Caco-2 (cell line): ENCODE results near the gene CLPTM1L. TPM values are rescaled to one million over a fixed set of nuclear protein-coding genes. Genes with fewer than 3 reads are reported as not detected.

ENCODE experiments used
- BruUV-seq: library from RNA; stranded (reverse); fragments of 400-500 nt; replicated peaks from 2 replicates; lab custom pipeline; 2021; lab: Mats Ljungman, UMichigan
- CTCF ChIA-PET: fragments of 300-600 bp; sonication (Branson Sonifier 250); formaldehyde crosslinking; loops from one replicate; lab custom pipeline; 2022; ENCODE audit warnings: antibody characterized with exemption; lab: Charles Lee
- POLR2A ChIA-PET: fragments of 300-600 bp; sonication (Branson Sonifier 250); formaldehyde crosslinking; loops from one replicate; lab custom pipeline; 2022; ENCODE audit warnings: antibody characterized with exemption; lab: Charles Lee
- DNase-seq, 2 experiments: peaks; one replicate each; pipeline versions ENCODE4 v3.0.0 to v3.0.0-alpha.2; 2020 to 2022
- H3K27me3 ChIP-seq: replicated peaks from 2 replicates; pipeline ENCODE4 v1.6.0; 2011; ENCODE audit warnings: low read length; ENCODE audit not compliant: control insufficient read depth, insufficient read depth
- H3K36me3 ChIP-seq: 2 replicates; pipeline ENCODE4 v1.5.1; 2011; ENCODE audit warnings: low read length; ENCODE audit not compliant: control insufficient read depth, insufficient read depth
- H3K4me1 ChIP-seq: fragments of 250-450 bp; sonication (Bioruptor Pico); 2 replicates; pipeline ENCODE4 v1.5.1; 2020; ENCODE audit warnings: mild to moderate bottlenecking
- H3K4me3 ChIP-seq: 2 replicates; pipeline ENCODE4 v1.5.1; 2011; ENCODE audit warnings: low read depth, mild to moderate bottlenecking, control low read depth, low read length
- H3K9me3 ChIP-seq: fragments of 250-450 bp; sonication (Bioruptor Pico); 2 replicates; pipeline ENCODE4 v1.5.1; 2020; ENCODE audit warnings: mild to moderate bottlenecking, moderate library complexity
- H3K27ac Mint-ChIP-seq: one replicate; pipeline ENCODE4 v1.8.0; 2022; ENCODE audit warnings: mixed read lengths; ENCODE audit not compliant: unreplicated experiment
- H3K27me3 Mint-ChIP-seq: one replicate; pipeline ENCODE4 v1.8.0; 2022; ENCODE audit warnings: mixed read lengths; ENCODE audit not compliant: insufficient read depth, unreplicated experiment
- H3K36me3 Mint-ChIP-seq: one replicate; pipeline ENCODE4 v1.8.0; 2022; ENCODE audit warnings: mild to moderate bottlenecking, mixed read lengths; ENCODE audit not compliant: insufficient read depth, unreplicated experiment
- H3K4me1 Mint-ChIP-seq: one replicate; pipeline ENCODE4 v1.8.0; 2022; ENCODE audit warnings: low read depth, mixed read lengths; ENCODE audit not compliant: unreplicated experiment
- H3K4me3 Mint-ChIP-seq: one replicate; pipeline ENCODE4 v1.8.0; 2022; ENCODE audit warnings: mild to moderate bottlenecking, moderate library complexity, mixed read lengths; ENCODE audit not compliant: unreplicated experiment
- H3K9me3 Mint-ChIP-seq: one replicate; pipeline ENCODE4 v1.8.0; 2022; ENCODE audit warnings: mixed read lengths; ENCODE audit not compliant: unreplicated experiment
- CTCF ChIP-seq, 2 experiments: fragments of 200-600 bp in 1 of 2; IDR thresholded peaks; 1 replicate in 1 of 2; 2 replicates in 1 of 2; pipeline versions ENCODE4 v1.5.1 to v1.8.0; 2011 to 2022; ENCODE audit warnings: antibody characterized with exemption in 1 of 2, control low read depth in 1 of 2, inconsistent platforms in 1 of 2, low read depth in 1 of 2, low read length in 1 of 2, mild to moderate bottlenecking in 1 of 2, moderate library complexity in 1 of 2; ENCODE audit not compliant: insufficient read depth in 1 of 2, severe bottlenecking in 1 of 2, unreplicated experiment in 1 of 2
- intact Hi-C: fragments of 100-400 bp; cut with micrococcal nuclease; formaldehyde crosslinking; loops from one replicate; pipeline ENCODE4 v1.10.0; 2022; ENCODE audit not compliant: unreplicated experiment
- total RNA-seq: library from RNA; stranded (reverse); gene quantifications from 2 replicates; pipeline ENCODE4 v1.2.3, GENCODE V29; 2022

The CLPTM1L gene
- total RNA-seq, 1 experiment from 2014 or later = 114 TPM

GRCh38 chr5:1300581-1301083 is 44.3 kb downstream of the CLPTM1L start:
- Histone ChIP-seq H3K4me1 (no peaks in the 10 kb centered on the region), H3K9me3 (peaks cover 6% of the 10 kb centered on the region; the same call in 1 of the 2 replicates), H3K27me3 (no peaks in the 10 kb centered on the region), H3K36me3 (no peaks in the 10 kb centered on the region), H3K4me3 (no peak overlapping the region)
- TF ChIP-seq CTCF (IDR thresholded peaks at IDR 0.05; ENCODE audit: insufficient read depth in 1 of 2, low read depth in 1 of 2, low read length in 1 of 2, severe bottlenecking in 1 of 2, unreplicated experiment in 1 of 2) = no peak
- H3K4me3 Mint-ChIP-seq = no peak overlapping the region
- H3K27me3 Mint-ChIP-seq = no peaks in the 10 kb centered on the region
- ChIA-PET POLR2A (no interaction called here), CTCF (no interaction called here)
- BruUV-seq = no TSS peak
- H3K36me3 Mint-ChIP-seq = no peaks in the 10 kb centered on the region
- no peaks in the 10 kb centered on the region for H3K9me3 Mint-ChIP-seq
- H3K4me1 Mint-ChIP-seq = no peaks in the 10 kb centered on the region
- no peak overlapping the region for H3K27ac Mint-ChIP-seq
- DNase-seq = peak in 1 of 2 experiments; percentile 20
- intact Hi-C loops = no loop called here

GRCh38 chr5:1299961-1300360 is 44.9 kb downstream of the CLPTM1L start:
- Histone ChIP-seq H3K4me3 (no peak overlapping the region), H3K27me3 (no peaks in the 10 kb centered on the region), H3K9me3 (peaks cover 6% of the 10 kb centered on the region; the same call in 1 of the 2 replicates), H3K36me3 (no peaks in the 10 kb centered on the region), H3K4me1 (no peaks in the 10 kb centered on the region)
- H3K9me3 Mint-ChIP-seq = no peaks in the 10 kb centered on the region
- no TSS peak for BruUV-seq
- no peaks in the 10 kb centered on the region for H3K36me3 Mint-ChIP-seq
- H3K27me3 Mint-ChIP-seq = no peaks in the 10 kb centered on the region
- no peak overlapping the region for H3K4me3 Mint-ChIP-seq
- no peak for TF ChIP-seq CTCF (IDR thresholded peaks at IDR 0.05; ENCODE audit: insufficient read depth in 1 of 2, low read depth in 1 of 2, low read length in 1 of 2, severe bottlenecking in 1 of 2, unreplicated experiment in 1 of 2)
- ChIA-PET CTCF (interaction anchor here (0.5 kb wide), 1 partner anchor 127 kb away, joined by 3 read pairs; no protein-coding TSS in a partner anchor), POLR2A (no interaction called here)
- no peak overlapping the region for H3K27ac Mint-ChIP-seq
- intact Hi-C loops = no loop called here
- no peak for DNase-seq
- no peaks in the 10 kb centered on the region for H3K4me1 Mint-ChIP-seq

GRCh38 chr5:1299511-1299850 is 45.4 kb downstream of the CLPTM1L start:
- Mint-ChIP-seq H3K9me3 (no peaks in the 10 kb centered on the region), H3K4me3 (no peak overlapping the region), H3K27me3 (no peaks in the 10 kb centered on the region), H3K27ac (no peak overlapping the region), H3K4me1 (no peaks in the 10 kb centered on the region), H3K36me3 (no peaks in the 10 kb centered on the region)
- Histone ChIP-seq H3K36me3 (no peaks in the 10 kb centered on the region), H3K4me3 (no peak overlapping the region), H3K4me1 (peaks cover 1% of the 10 kb centered on the region), H3K9me3 (peaks cover 6% of the 10 kb centered on the region; the same call in 1 of the 2 replicates), H3K27me3 (no peaks in the 10 kb centered on the region)
- intact Hi-C loops = no loop called here
- BruUV-seq = no TSS peak
- ChIA-PET POLR2A (no interaction called here), CTCF (no interaction called here)
- peak in 1 of 2 experiments; percentile 23 for DNase-seq
- TF ChIP-seq CTCF (IDR thresholded peaks at IDR 0.05; ENCODE audit: insufficient read depth in 1 of 2, low read depth in 1 of 2, low read length in 1 of 2, severe bottlenecking in 1 of 2, unreplicated experiment in 1 of 2) = no peak
